SK-N-SH treated with all-trans-retinoic acid at 6 μM for 48 hours (cell line): ENCODE measurements around the gene POU6F2.

Experiments
- ARNTL ChIP-seq: fragments of 450-650 bp; formaldehyde crosslinking; IDR thresholded peaks from 2 replicates; pipeline ENCODE4 v1.5.0; 2020; ENCODE audit warnings: low read depth, mild to moderate bottlenecking, moderate library complexity, borderline replicate concordance
- BACH2 ChIP-seq: fragments of 250-450 bp; sonication (Bioruptor Pico); IDR thresholded peaks from 2 replicates; pipeline ENCODE4 v1.9.0; 2021; ENCODE audit warnings: mild to moderate bottlenecking, borderline replicate concordance
- CSDC2 ChIP-seq: fragments of 250-450 bp; sonication (Bioruptor Pico); IDR thresholded peaks from 2 replicates; pipeline ENCODE4 v1.5.0; 2020; ENCODE audit warnings: mild to moderate bottlenecking, moderate library complexity
- OSR1 ChIP-seq: fragments of 250-450 bp; sonication (Bioruptor Pico); IDR thresholded peaks from 2 replicates; pipeline ENCODE4 v1.8.0; 2022; ENCODE audit warnings: moderate library complexity, mild to moderate bottlenecking, inconsistent platforms
- RARB ChIP-seq: fragments of 250-450 bp; sonication (Bioruptor Pico); IDR thresholded peaks from 2 replicates; pipeline ENCODE4 v1.8.0; 2021; ENCODE audit warnings: mild to moderate bottlenecking, moderate library complexity
- ZFP3 ChIP-seq: fragments of 250-450 bp; sonication (Bioruptor Pico); IDR thresholded peaks from 2 replicates; pipeline ENCODE4 v1.5.0; 2020; ENCODE audit warnings: mild to moderate bottlenecking, moderate library complexity
- ZFP30 ChIP-seq: fragments of 450-650 bp; formaldehyde crosslinking; IDR thresholded peaks from 2 replicates; pipeline ENCODE4 v1.5.0; 2022; ENCODE audit warnings: mild to moderate bottlenecking, moderate library complexity
- ZNF70 ChIP-seq: fragments of 450-650 bp; formaldehyde crosslinking; IDR thresholded peaks from 2 replicates; pipeline ENCODE4 v1.5.0; 2020; ENCODE audit warnings: mild to moderate bottlenecking, moderate library complexity
- TF ChIP-seq, protein P1 (sequence below): fragments of 250-450 bp; sonication (Bioruptor Pico); IDR thresholded peaks from 2 replicates; pipeline ENCODE4 v1.8.0; 2021; ENCODE audit warnings: low read depth, mild to moderate bottlenecking, moderate library complexity, borderline replicate concordance

GRCh38 chr7:39152701-39153100 lies 175.0 kb downstream of the POU6F2 start:
- no peak for TF ChIP-seq CSDC2
- TF ChIP-seq ARNTL (CRISPR knock-in tag): no peak
- no peak for TF ChIP-seq ZFP3 (CRISPR knock-in tag)
- TF ChIP-seq ZNF70 (CRISPR knock-in tag): no peak
- TF ChIP-seq RARB (CRISPR knock-in tag): no peak
- TF ChIP-seq ZFP30 (CRISPR knock-in tag): no peak
- TF ChIP-seq, protein P1, sequence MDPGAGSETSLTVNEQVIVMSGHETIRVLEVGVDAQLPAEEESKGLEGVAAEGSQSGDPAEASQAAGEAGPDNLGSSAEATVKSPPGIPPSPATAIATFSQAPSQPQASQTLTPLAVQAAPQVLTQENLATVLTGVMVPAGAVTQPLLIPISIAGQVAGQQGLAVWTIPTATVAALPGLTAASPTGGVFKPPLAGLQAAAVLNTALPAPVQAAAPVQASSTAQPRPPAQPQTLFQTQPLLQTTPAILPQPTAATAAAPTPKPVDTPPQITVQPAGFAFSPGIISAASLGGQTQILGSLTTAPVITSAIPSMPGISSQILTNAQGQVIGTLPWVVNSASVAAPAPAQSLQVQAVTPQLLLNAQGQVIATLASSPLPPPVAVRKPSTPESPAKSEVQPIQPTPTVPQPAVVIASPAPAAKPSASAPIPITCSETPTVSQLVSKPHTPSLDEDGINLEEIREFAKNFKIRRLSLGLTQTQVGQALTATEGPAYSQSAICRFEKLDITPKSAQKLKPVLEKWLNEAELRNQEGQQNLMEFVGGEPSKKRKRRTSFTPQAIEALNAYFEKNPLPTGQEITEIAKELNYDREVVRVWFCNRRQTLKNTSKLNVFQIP: no peak
- TF ChIP-seq BACH2 (CRISPR knock-in tag): no peak
- no peak for TF ChIP-seq OSR1 (CRISPR knock-in tag)
